Kidney (tissue), 22 donors: ENCODE data around the gene ADAM15. TPM values are rescaled to one million over a fixed set of nuclear protein-coding genes. Genes with fewer than 3 reads are reported as not detected.

Experiments used
- DNase-seq, 5 donors: peaks; one replicate each; pipeline ENCODE4 v3.0.0-alpha.2; 2013 to 2020
- FAIRE-seq: peaks from 2 replicates; lab custom pipeline; 2012; peaks lifted over from hg19 to GRCh38; lab: Jason Lieb, UNC
- H3K27ac ChIP-seq, 2 donors: one replicate each; pipeline ENCODE4 v1.7.0; 2013; ENCODE audit warnings: low read depth in 2 of 2, low read length in 2 of 2, inconsistent platforms in 1 of 2
- H3K27me3 ChIP-seq: one replicate; pipeline ENCODE4 v1.7.1; 2013; ENCODE audit warnings: low read length, inconsistent platforms; ENCODE audit not compliant: control insufficient read depth, insufficient read depth
- H3K36me3 ChIP-seq, 3 donors: one replicate each; pipeline versions ENCODE4 v1.7.0 to v1.7.1; 2013; ENCODE audit warnings: low read length in 3 of 3, control low read depth in 1 of 3, inconsistent platforms in 1 of 3; ENCODE audit not compliant: insufficient read depth in 3 of 3, control insufficient read depth in 2 of 3
- H3K4me1 ChIP-seq, 3 donors: one replicate each; pipeline versions ENCODE4 v1.7.0 to v1.7.1; 2013; ENCODE audit warnings: low read length in 3 of 3, inconsistent platforms in 1 of 3, low read depth in 1 of 3; ENCODE audit not compliant: control insufficient read depth in 2 of 3, insufficient read depth in 2 of 3
- H3K4me3 ChIP-seq, 3 donors: one replicate each; pipeline versions ENCODE4 v1.7.0 to v1.8.1; 2013; ENCODE audit warnings: low read length in 3 of 3, control low read depth in 1 of 3, inconsistent platforms in 1 of 3
- H3K9ac ChIP-seq, 3 donors: one replicate each; pipeline versions ENCODE4 v1.7.0 to v1.7.1; 2013; ENCODE audit warnings: low read length in 3 of 3, control low read depth in 1 of 3, inconsistent platforms in 1 of 3
- H3K9me3 ChIP-seq, 3 donors: one replicate each; pipeline versions ENCODE4 v1.7.0 to v1.7.1; 2013; ENCODE audit warnings: low read length in 3 of 3, control low read depth in 1 of 3, inconsistent platforms in 1 of 3; ENCODE audit not compliant: control insufficient read depth in 2 of 3, insufficient read depth in 1 of 3
- intact Hi-C: fragments of 100-400 bp; cut with DNase I; formaldehyde crosslinking; loops from one replicate; pipeline ENCODE4 v1.11.1; 2022
- long read RNA-seq, 10 donors: library from polyadenylated mRNA in 1 of 10; unstranded in 1 of 10; transcript quantifications; one replicate each; pipeline ENCODE4 v2.0.0 and lab custom pipeline, GENCODE V29; 2021 to 2026
- polyA plus RNA-seq: library from polyadenylated mRNA; stranded (reverse); fragments of 350-450 nt; fragmentation: Illumina TruSeq; extraction: RNeasy Lipid Tissue Mini Kit (QIAGEN cat#74804); gene quantifications from one replicate; pipeline ENCODE4 v1.2.3, GENCODE V29; 2014; ENCODE audit warnings: low read depth, low replicate concordance; ENCODE audit not compliant: insufficient read depth
- total RNA-seq: library from RNA; stranded (reverse); fragmentation: NEBNext Ultra II Directional; extraction: Animal tissue kit (Norgen Biotek cat#: 25700); gene quantifications from one replicate; pipeline ENCODE4 v1.2.1, GENCODE V29; 2021
- TF ChIP-seq, protein P1 (sequence below): IDR thresholded peaks from 3 replicates; pipeline ENCODE4 v1.5.1; 2012; ENCODE audit warnings: mild to moderate bottlenecking, moderate library complexity, borderline replicate concordance; ENCODE audit not compliant: insufficient read depth; ENCODE audit errors: extremely low read depth
- donor health status: control.
- donor health status: control.
- donor health status: control.
- donor health status: control.
- donor health status: control.
- donor health status: DM: yes; HTN: yes; CAD: no.
- donor health status: Normal renal cell carcinoma (clear cell type).

The ADAM15 gene, protein sequence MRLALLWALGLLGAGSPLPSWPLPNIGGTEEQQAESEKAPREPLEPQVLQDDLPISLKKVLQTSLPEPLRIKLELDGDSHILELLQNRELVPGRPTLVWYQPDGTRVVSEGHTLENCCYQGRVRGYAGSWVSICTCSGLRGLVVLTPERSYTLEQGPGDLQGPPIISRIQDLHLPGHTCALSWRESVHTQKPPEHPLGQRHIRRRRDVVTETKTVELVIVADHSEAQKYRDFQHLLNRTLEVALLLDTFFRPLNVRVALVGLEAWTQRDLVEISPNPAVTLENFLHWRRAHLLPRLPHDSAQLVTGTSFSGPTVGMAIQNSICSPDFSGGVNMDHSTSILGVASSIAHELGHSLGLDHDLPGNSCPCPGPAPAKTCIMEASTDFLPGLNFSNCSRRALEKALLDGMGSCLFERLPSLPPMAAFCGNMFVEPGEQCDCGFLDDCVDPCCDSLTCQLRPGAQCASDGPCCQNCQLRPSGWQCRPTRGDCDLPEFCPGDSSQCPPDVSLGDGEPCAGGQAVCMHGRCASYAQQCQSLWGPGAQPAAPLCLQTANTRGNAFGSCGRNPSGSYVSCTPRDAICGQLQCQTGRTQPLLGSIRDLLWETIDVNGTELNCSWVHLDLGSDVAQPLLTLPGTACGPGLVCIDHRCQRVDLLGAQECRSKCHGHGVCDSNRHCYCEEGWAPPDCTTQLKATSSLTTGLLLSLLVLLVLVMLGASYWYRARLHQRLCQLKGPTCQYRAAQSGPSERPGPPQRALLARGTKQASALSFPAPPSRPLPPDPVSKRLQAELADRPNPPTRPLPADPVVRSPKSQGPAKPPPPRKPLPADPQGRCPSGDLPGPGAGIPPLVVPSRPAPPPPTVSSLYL
- 152 TPM for total RNA-seq
- polyA plus RNA-seq = 68.4 TPM
- long read RNA-seq, donor 1, partial matches to known transcripts = 5 of 14 reads
- long read RNA-seq, donor 1, other reads (novel, unspliced or antisense) = 0 of 14 reads
- long read RNA-seq, donor 2, partial matches to known transcripts = 5 of 11 reads
- long read RNA-seq, donor 2, other reads (novel, unspliced or antisense) = 0 of 11 reads
- long read RNA-seq, donor 3, partial matches to known transcripts = 7 of 13 reads
- long read RNA-seq, donor 3, other reads (novel, unspliced or antisense) = 0 of 13 reads
- long read RNA-seq, donor 4, partial matches to known transcripts = 0 of 6 reads
- long read RNA-seq, donor 4, other reads (novel, unspliced or antisense) = 0 of 6 reads
- long read RNA-seq, donor 5 = 0 reads
- long read RNA-seq, donor 6, transcript ADAM15-201 (21 exons, 2,799 nt) = major isoform, 5 of 8 reads
- long read RNA-seq, donor 6, partial matches to known transcripts = 0 of 8 reads
- long read RNA-seq, donor 6, other reads (novel, unspliced or antisense) = 0 of 8 reads
- long read RNA-seq, donor 7, transcript ADAM15-205 (20 exons, 2,732 nt) = minor isoform, 16 of 104 reads
- long read RNA-seq, donor 7, transcript ADAM15-201 (21 exons, 2,799 nt) = major isoform, 33 of 104 reads
- long read RNA-seq, donor 7, partial matches to known transcripts = 29 of 104 reads
- long read RNA-seq, donor 7, other reads (novel, unspliced or antisense) = 15 of 104 reads
- long read RNA-seq, donor 8, transcript ADAM15-213 (2 exons, 525 nt) = major isoform, 5 of 16 reads
- long read RNA-seq, donor 8, partial matches to known transcripts = 8 of 16 reads
- long read RNA-seq, donor 8, other reads (novel, unspliced or antisense) = 0 of 16 reads
- long read RNA-seq, donor 9, partial matches to known transcripts = 0 of 1 reads
- long read RNA-seq, donor 9, other reads (novel, unspliced or antisense) = 0 of 1 reads
- long read RNA-seq, donor 10, partial matches to known transcripts = 0 of 7 reads
- long read RNA-seq, donor 10, other reads (novel, unspliced or antisense) = 0 of 7 reads

DNA sequence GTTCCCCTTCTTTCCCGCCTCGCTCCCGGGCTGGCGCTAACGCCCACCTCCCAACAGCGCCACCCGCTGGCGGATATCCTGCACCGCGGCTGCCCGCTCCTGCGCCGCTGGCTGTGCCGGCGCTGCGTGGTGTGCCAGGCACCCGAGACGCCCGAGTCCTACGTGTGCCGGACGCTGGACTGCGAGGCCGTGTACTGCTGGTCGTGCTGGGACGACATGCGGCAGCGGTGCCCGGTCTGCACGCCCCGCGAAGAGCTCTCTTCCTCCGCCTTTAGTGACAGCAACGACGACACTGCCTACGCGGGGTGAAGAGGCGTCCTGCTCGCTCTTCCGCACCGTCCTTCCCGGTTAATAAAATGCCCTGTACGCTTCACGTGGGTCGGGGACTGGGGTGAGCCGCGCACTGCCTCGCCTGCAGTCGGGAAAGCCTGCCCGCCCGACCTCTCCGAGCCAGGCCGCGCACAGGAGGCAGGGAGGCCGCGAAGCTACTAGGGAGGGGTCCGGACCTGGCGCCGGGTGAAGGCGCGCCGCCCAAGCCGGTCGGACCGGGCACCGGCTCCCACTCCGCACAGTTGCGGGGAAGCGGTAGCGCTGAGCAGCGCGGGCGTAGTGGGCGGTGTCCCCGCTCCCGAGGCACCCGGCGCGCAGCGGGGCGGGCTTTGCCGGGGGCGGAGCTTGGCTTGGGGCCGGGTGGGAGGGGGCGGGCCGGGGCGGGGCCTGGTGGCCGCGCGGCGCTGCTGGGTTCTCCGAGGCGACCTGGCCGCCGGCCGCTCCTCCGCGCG is at the start of gene ADAM15:
Gene ADAM15, plus strand, starts transcription at position 757 of the 782 bp plus-strand sequence. CDS start 71 bp downstream, outside the sequence.
- peak within 1 kb of the TSS; percentile 36 to 80 (median 64) for H3K9ac ChIP-seq
- intact Hi-C loops = no loop called here
- no peaks in the 10 kb centered on the region for H3K9me3 ChIP-seq
- peak within 1 kb of the TSS; percentile 78 to 82 for H3K27ac ChIP-seq
- no peaks in the 10 kb centered on the region for H3K27me3 ChIP-seq
- FAIRE-seq (no peak), DNase-seq (peak; percentile 85 to 90 (median 89))
- peak within 1 kb of the TSS; percentile 53 to 74 (median 73) for H3K4me3 ChIP-seq
- no peaks in the 10 kb centered on the region for H3K36me3 ChIP-seq
- TF ChIP-seq, protein P1, sequence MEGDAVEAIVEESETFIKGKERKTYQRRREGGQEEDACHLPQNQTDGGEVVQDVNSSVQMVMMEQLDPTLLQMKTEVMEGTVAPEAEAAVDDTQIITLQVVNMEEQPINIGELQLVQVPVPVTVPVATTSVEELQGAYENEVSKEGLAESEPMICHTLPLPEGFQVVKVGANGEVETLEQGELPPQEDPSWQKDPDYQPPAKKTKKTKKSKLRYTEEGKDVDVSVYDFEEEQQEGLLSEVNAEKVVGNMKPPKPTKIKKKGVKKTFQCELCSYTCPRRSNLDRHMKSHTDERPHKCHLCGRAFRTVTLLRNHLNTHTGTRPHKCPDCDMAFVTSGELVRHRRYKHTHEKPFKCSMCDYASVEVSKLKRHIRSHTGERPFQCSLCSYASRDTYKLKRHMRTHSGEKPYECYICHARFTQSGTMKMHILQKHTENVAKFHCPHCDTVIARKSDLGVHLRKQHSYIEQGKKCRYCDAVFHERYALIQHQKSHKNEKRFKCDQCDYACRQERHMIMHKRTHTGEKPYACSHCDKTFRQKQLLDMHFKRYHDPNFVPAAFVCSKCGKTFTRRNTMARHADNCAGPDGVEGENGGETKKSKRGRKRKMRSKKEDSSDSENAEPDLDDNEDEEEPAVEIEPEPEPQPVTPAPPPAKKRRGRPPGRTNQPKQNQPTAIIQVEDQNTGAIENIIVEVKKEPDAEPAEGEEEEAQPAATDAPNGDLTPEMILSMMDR = peak; percentile 85
- peaks cover 0 to 16% (median 8%) of the 10 kb centered on the region in 3 donors for H3K4me1 ChIP-seq

DNA sequence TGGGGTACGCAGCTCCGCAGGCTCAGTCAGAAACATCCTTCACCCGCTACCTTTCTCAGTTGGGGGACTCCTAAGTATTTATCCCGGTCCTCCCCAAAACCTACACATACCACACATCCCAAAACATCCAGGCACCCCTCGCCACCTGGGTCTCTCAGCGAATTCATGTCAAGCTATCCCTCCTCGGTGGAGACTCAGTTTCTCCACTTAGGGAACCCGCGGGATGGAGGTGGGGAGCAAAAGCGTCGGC is 49.8 kb upstream of the ADAM15 start:
- DNase-seq = peak in 1 of 5 donors; percentile 59
- Histone ChIP-seq H3K4me3 (peak overlapping the region; percentile 59 to 90 (median 75)), H3K27ac (peak overlapping the region; percentile 97), H3K4me1 (peaks cover 2 to 28% (median 15%) of the 10 kb centered on the region in 3 donors), H3K9me3 (no peaks in the 10 kb centered on the region), H3K27me3 (no peaks in the 10 kb centered on the region), H3K9ac (peak overlapping the region; percentile 20 to 97 (median 30)), H3K36me3 (no peaks in the 10 kb centered on the region)
- intact Hi-C loops = no loop called here
- TF ChIP-seq, protein P1 = no peak
- FAIRE-seq = no peak
